Osteoblast (primary cell): ENCODE measurements around the gene KLHL5. TPM values are rescaled to one million over a fixed set of nuclear protein-coding genes. Genes with fewer than 3 reads are reported as not detected.

ENCODE experiments used
- DNase-seq: peaks from one replicate; pipeline ENCODE4 v3.0.0; 2011; ENCODE audit warnings: low spot score, mixed read lengths; ENCODE audit not compliant: insufficient read length; ENCODE audit errors: missing footprints
- H2AFZ ChIP-seq: 2 replicates; pipeline ENCODE4 v1.6.0; 2011; ENCODE audit warnings: mild to moderate bottlenecking, low read length
- H3K27ac ChIP-seq: 2 replicates; pipeline ENCODE4 v1.5.1; 2011; ENCODE audit warnings: mild to moderate bottlenecking, low read depth, low read length, moderate library complexity
- H3K27me3 ChIP-seq: 2 replicates; pipeline ENCODE4 v1.6.0; 2012; ENCODE audit warnings: mild to moderate bottlenecking, control low read depth, inconsistent platforms, low read length, moderate library complexity; ENCODE audit not compliant: insufficient read depth
- H3K36me3 ChIP-seq: 2 replicates; pipeline ENCODE4 v1.5.1; 2011; ENCODE audit warnings: mild to moderate bottlenecking, low read length, control low read depth, moderate library complexity; ENCODE audit not compliant: insufficient read depth
- H3K4me1 ChIP-seq: 2 replicates; pipeline ENCODE4 v1.5.1; 2011; ENCODE audit warnings: mild to moderate bottlenecking, low read length, control low read depth, moderate library complexity; ENCODE audit not compliant: insufficient read depth
- H3K4me2 ChIP-seq: 2 replicates; pipeline ENCODE4 v1.6.0; 2011; ENCODE audit warnings: mild to moderate bottlenecking, low read length; ENCODE audit not compliant: insufficient read depth
- H3K4me3 ChIP-seq: fragments of 200-600 bp; sonication (generic); 3 replicates; pipeline ENCODE4 v1.5.1; 2012; ENCODE audit warnings: mild to moderate bottlenecking, low read length, inconsistent platforms; ENCODE audit not compliant: insufficient read depth
- H3K79me2 ChIP-seq: 2 replicates; pipeline ENCODE4 v1.6.0; 2012; ENCODE audit warnings: mild to moderate bottlenecking, low read length, control low read depth, inconsistent platforms; ENCODE audit not compliant: insufficient read depth
- H3K9me3 ChIP-seq: 2 replicates; pipeline ENCODE4 v1.5.1; 2011; ENCODE audit warnings: low read depth, low read length, control low read depth
- H4K20me1 ChIP-seq: 2 replicates; pipeline ENCODE4 v1.6.0; 2012; ENCODE audit warnings: mild to moderate bottlenecking, low read length, control low read depth; ENCODE audit not compliant: insufficient read depth
- total RNA-seq: library from RNA; depleted of rRNA; stranded (reverse); fragments of >200 nt; gene quantifications from 2 replicates; pipeline ENCODE4 v1.2.3, GENCODE V29; 2012
- TF ChIP-seq, protein P1 (sequence below): IDR thresholded peaks from 2 replicates; pipeline ENCODE4 v1.5.1; 2011; ENCODE audit warnings: mild to moderate bottlenecking, low read depth, low read length, moderate library complexity; ENCODE audit errors: extremely low read depth

Gene KLHL5
- total RNA-seq, 1 donor = 95.5 TPM

DNA sequence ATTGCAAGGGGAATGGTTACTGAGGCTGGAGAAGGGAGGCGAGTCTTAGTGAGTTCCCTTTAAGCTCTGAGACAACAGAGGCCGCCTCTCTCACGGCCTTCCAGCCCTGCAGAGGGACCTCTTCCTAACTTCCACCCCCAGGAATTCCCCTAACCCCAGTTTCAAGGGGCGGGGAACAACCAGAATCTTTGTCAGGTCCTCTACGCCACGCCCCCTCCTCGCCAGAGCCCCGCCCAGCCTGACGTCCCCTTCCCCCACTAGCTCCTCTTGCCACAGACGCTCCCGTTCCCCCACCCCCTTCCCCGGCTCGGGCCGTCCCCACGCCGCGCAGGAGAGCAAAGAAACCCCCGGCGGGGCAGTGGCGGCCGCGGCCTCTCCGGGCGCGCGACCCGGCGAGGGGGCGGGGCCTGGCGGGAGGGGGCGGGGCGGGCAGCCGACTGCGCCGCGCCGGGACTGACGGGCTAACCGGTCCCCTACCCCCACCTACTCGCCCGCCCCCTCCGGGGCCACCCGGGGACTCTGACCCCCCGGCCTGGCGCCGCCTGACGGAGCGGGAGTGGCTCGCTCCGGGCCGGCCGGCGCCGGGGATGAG lies 17.6 kb upstream of the KLHL5 start:
- Histone ChIP-seq H2AFZ (peak overlapping the region; percentile 83), H3K27me3 (no peaks in the 10 kb centered on the region), H3K4me2 (peak overlapping the region; percentile 81), H4K20me1 (peaks cover 3% of the 10 kb centered on the region), H3K9me3 (no peaks in the 10 kb centered on the region), H3K79me2 (peaks cover 38% of the 10 kb centered on the region), H3K36me3 (no peaks in the 10 kb centered on the region), H3K4me3 (peak overlapping the region; percentile 77), H3K27ac (peak overlapping the region; percentile 78), H3K4me1 (peaks cover 31% of the 10 kb centered on the region)
- DNase-seq = peak; percentile 92
- TF ChIP-seq, protein P1, sequence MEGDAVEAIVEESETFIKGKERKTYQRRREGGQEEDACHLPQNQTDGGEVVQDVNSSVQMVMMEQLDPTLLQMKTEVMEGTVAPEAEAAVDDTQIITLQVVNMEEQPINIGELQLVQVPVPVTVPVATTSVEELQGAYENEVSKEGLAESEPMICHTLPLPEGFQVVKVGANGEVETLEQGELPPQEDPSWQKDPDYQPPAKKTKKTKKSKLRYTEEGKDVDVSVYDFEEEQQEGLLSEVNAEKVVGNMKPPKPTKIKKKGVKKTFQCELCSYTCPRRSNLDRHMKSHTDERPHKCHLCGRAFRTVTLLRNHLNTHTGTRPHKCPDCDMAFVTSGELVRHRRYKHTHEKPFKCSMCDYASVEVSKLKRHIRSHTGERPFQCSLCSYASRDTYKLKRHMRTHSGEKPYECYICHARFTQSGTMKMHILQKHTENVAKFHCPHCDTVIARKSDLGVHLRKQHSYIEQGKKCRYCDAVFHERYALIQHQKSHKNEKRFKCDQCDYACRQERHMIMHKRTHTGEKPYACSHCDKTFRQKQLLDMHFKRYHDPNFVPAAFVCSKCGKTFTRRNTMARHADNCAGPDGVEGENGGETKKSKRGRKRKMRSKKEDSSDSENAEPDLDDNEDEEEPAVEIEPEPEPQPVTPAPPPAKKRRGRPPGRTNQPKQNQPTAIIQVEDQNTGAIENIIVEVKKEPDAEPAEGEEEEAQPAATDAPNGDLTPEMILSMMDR = no peak

DNA sequence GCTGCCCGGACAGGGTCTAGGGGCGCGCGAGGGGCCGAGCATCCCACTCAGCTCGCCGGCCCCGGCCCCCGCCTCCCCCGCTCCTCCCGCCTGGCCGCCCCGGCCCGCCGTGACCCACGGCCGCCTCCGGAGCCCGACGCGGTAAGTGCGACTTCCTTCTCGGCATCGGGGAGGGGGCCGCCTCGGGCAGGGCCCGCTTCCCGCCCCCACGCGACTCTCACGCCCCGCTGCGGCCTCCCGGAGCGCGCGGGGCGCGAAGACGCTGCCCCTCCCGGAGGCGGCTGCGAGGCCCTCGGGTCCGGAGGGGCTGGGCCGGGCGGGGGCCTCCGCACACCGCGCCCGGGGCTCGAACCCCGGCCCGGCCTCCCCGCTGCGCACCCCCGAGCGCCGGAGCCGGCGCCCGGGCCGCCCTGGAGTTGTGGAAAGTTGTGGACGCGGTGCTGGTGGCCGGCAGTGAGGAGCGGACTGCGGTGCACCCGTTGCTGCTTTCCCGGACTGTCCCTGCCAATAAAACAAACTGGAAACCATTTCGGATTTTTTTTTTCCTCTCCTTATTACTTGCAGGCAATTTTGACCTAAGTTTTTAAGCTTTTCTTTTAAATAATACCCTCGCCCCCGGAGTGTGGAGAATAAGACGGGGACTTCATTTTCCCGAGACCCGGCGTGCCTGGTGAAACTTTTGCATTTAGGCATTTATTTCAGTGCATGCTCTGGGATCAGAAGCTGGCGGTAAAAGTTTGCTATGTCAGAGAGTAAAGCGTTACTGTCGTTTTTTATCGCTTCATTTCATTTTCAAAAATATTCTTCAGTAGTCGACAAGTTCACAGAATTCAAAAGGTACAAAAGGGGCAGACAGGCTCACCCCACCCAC lies 16.8 kb upstream of the KLHL5 start:
- peak; percentile 79 for DNase-seq
- Histone ChIP-seq H2AFZ (peak overlapping the region; percentile 66), H4K20me1 (peaks cover 3% of the 10 kb centered on the region), H3K4me1 (peaks cover 31% of the 10 kb centered on the region), H3K4me2 (peak overlapping the region; percentile 82), H3K27me3 (no peaks in the 10 kb centered on the region), H3K27ac (peak overlapping the region; percentile 70), H3K9me3 (no peaks in the 10 kb centered on the region), H3K79me2 (peaks cover 41% of the 10 kb centered on the region), H3K4me3 (peak overlapping the region; percentile 77), H3K36me3 (no peaks in the 10 kb centered on the region)
- TF ChIP-seq, protein P1 = no peak

DNA sequence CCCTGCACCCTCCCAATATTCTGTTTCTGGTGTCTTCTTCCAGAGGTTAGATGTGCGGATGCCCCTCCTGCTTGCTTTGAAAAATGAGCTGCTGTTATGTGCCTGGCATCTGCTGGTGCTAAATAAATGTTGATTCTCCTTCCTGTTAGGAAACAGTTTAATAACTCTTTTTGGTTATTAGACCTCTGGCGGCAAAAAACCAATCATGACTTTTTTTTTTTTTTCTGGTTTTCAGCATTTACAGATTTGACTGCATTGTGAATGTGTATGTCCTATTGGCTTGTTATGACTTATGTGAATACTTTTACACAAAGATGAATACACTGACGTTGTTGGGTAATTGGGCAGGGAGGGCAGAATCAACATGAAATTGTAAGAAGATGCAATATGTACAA lies 16.2 kb upstream of the KLHL5 start:
- TF ChIP-seq, protein P1 = no peak
- H3K36me3 ChIP-seq = no peaks in the 10 kb centered on the region
- peak overlapping the region; percentile 82 for H3K4me2 ChIP-seq
- H3K79me2 ChIP-seq = peaks cover 47% of the 10 kb centered on the region
- H3K27ac ChIP-seq = peak overlapping the region; percentile 70
- DNase-seq = no peak
- H3K9me3 ChIP-seq = no peaks in the 10 kb centered on the region
- H3K4me1 ChIP-seq = peaks cover 31% of the 10 kb centered on the region
- no peaks in the 10 kb centered on the region for H3K27me3 ChIP-seq
- H3K4me3 ChIP-seq = peak overlapping the region; percentile 77
- peak overlapping the region; percentile 66 for H2AFZ ChIP-seq
- H4K20me1 ChIP-seq = peaks cover 3% of the 10 kb centered on the region

DNA sequence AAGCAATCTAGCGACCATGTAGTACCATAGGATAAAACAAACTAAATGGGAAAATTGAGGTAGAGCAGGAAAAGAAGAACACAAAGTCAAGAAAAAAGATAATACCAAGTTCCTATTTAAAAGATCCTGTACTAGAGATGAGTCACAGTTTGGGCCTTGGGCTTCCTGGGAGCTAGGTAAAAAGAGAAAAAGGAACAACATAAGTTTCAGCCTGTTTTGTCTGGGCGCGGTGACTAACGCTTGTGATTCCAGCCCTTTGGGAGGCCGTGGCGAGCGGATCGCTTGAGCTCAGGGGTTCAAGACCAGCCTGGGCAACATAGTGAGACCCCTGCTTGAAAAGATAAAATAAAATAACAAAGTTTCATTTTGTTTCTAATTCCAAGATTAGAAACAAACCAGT lies 15.8 kb upstream of the KLHL5 start:
- no peak overlapping the region for H2AFZ ChIP-seq
- TF ChIP-seq, protein P1 = no peak
- H4K20me1 ChIP-seq = peaks cover 3% of the 10 kb centered on the region
- peak overlapping the region; percentile 82 for H3K4me2 ChIP-seq
- peak overlapping the region; percentile 70 for H3K27ac ChIP-seq
- no peak for DNase-seq
- H3K9me3 ChIP-seq = no peaks in the 10 kb centered on the region
- peak overlapping the region; percentile 77 for H3K4me3 ChIP-seq
- peaks cover 50% of the 10 kb centered on the region for H3K79me2 ChIP-seq
- H3K4me1 ChIP-seq = peaks cover 31% of the 10 kb centered on the region
- H3K36me3 ChIP-seq = no peaks in the 10 kb centered on the region
- H3K27me3 ChIP-seq = no peaks in the 10 kb centered on the region
